Fibroblast of mammary gland (primary cell): ENCODE results near the gene CCSAP.

Experiments
- DNase-seq: peaks from one replicate; pipeline ENCODE4 v3.0.0-alpha.2; 2010; ENCODE audit warnings: low read depth
- H3K4me3 ChIP-seq: 2 replicates; pipeline ENCODE4 v1.5.1; 2011; ENCODE audit warnings: low read depth, mild to moderate bottlenecking, low read length, moderate library complexity; ENCODE audit not compliant: control insufficient read depth
- TF ChIP-seq, protein P1 (sequence below): conservative IDR thresholded peaks from 2 replicates; pipeline ENCODE4 v1.5.1; 2011; ENCODE audit warnings: low read depth, low read length, inconsistent platforms; ENCODE audit not compliant: control insufficient read depth, insufficient read depth

CCSAP gene

DNA sequence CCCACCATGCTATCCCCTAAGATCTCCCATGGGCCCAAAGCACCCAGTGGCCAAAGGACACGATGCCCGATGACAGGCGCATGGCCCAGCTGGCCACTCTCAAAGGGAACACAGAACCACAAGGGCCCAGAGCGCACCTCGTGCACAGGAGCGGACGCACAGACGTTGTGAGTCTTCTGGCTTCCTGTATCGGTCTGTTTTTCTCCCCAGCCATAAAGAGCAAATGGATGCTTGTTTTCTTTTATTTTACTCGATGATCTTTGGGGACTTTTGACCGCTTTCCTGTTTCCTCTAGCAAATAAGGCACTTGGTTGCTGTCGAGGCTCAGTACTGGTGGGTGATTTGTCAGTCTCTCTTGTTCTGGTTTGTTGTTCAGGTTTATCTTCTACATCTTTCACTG lies 16.2 kb downstream of the CCSAP start:
- no peak for DNase-seq
- TF ChIP-seq, protein P1, sequence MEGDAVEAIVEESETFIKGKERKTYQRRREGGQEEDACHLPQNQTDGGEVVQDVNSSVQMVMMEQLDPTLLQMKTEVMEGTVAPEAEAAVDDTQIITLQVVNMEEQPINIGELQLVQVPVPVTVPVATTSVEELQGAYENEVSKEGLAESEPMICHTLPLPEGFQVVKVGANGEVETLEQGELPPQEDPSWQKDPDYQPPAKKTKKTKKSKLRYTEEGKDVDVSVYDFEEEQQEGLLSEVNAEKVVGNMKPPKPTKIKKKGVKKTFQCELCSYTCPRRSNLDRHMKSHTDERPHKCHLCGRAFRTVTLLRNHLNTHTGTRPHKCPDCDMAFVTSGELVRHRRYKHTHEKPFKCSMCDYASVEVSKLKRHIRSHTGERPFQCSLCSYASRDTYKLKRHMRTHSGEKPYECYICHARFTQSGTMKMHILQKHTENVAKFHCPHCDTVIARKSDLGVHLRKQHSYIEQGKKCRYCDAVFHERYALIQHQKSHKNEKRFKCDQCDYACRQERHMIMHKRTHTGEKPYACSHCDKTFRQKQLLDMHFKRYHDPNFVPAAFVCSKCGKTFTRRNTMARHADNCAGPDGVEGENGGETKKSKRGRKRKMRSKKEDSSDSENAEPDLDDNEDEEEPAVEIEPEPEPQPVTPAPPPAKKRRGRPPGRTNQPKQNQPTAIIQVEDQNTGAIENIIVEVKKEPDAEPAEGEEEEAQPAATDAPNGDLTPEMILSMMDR = no peak
- no peak overlapping the region for H3K4me3 ChIP-seq

DNA sequence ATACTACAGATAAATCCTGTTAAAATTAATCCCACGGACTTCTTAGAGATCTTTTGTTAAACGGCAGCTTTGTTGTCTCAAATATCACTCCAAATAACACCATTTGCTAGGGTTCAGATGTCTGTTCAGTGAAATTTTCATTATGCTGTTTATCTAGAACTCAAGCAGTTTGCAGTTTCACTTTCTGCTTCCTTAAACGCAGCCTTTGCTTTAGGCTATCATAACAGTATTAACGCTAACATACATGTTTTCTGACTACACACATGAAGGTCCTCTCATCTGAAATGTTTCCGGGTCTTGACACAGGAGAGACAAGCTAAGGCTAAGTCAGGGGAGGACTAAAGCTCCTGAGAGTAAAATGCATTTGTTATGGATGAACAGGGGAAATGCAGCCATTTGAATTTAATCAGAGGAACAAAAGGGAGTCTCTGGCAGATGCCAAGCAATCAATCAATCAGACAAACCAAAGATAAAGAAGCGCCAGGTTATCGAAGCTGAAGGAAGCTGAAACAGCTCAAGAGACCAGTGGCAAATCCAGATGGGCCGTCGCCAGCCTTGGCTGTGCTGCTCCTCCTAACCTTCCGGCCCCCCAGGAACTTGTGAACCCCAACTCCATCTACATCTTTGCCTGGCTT lies 16.9 kb downstream of the CCSAP start:
- DNase-seq = no peak
- TF ChIP-seq, protein P1 = no peak
- H3K4me3 ChIP-seq = no peak overlapping the region

DNA sequence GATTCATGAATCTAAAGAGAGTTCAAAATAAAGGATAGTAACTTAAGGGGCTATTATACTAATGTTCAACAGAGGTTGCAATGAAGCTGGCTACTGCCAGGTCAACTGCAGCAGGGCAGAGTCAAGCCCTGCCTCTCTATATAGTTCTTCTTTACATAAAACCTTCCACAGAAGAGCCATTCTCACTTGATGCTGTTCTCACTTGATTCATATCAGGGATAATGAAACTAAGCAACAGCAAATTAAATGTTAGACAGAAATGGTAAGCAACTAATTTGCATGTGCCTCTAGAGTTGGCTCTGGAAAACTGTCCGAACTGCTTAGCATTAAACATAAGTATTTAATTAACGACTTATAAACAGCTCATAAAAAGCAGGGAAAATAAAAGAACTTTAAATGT lies 17.4 kb downstream of the CCSAP start:
- TF ChIP-seq, protein P1 = no peak
- no peak overlapping the region for H3K4me3 ChIP-seq

DNA sequence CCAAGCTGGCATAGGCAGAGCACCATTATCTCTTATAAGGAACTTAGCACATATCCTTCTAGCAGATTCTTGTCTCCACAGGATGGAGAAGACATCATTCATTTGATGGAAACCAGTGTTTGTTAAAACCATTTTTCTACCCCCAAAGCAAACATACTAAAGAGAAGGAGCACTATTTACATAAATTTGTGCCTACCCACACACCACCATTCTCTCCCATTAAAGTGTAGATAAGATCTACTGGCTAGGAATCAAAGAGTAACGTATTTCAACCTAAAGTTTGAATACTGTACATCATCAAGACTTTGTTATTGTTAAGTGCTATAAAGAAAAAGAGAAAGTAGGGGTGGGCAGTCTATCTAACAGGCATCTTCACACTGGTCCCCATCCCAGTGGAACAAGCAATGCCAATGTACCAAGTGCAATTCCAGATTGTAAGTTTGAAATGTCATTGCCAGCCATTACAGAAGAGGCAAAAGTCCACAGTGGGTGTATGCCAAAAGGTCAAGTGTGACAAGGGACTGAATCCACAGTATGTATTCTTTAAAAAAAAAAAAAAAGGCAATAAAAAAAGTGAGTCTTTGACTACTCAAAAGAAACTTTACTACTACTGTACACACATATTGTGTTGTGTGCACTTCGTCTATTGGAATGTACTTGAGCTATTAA lies 18.8 kb downstream of the CCSAP start:
- H3K4me3 ChIP-seq = no peak overlapping the region
- DNase-seq = no peak
- TF ChIP-seq, protein P1 = no peak

More for the DNA sequence above, 17.4 kb downstream of the CCSAP start:
- DNase-seq = no peak

DNA sequence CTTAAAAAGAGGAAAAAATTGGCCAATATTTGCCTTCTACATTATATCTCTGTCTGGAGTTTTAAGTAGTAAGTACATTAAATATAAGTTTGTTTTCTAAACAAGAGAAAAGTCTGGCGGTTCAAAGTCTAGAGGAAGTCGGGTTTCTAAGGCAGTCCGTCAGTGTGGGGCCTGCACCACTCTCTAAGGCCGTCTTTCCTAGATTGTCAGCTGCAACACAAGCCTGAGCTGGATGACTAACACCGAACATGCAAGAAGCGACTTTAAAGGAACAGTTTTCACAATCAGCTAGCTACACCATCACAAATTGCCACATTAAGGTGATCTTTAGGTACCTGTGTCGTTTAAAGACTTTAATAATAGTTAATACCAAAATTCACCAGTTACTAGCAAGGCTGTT lies 19.6 kb downstream of the CCSAP start:
- no peak for DNase-seq
- TF ChIP-seq, protein P1 = no peak
- H3K4me3 ChIP-seq = no peak overlapping the region

DNA sequence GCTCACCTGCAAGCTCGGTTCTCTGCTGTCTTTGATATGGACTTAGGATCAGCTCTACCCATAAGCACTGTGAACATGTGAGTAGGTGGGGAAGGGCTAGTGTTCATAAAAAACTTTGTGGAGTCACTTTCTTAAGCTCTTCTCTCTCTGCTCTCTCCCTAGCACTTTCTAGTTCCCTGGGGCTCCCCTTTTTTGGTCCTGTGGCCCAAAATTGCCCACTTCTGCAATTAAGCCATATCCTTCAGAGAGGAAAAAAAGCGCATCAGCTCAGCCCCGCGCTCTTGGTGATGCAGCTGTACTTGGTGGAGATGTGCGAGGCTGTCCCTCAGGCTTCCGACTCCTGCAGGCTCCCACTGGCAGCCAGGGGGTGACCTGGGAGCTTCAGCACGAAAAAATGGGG lies 23.4 kb downstream of the CCSAP start:
- TF ChIP-seq, protein P1 = no peak
- no peak for DNase-seq
- no peak overlapping the region for H3K4me3 ChIP-seq
